SK-N-SH treated with all-trans-retinoic acid at 6 μM for 48 hours (cell line): Measurements from ENCODE around the gene TLCD1.

Experiments used
- PATZ1 ChIP-seq: fragments of 250-450 bp; sonication (Bioruptor Pico); IDR thresholded peaks from 2 replicates; pipeline ENCODE4 v1.8.0; 2020; ENCODE audit warnings: mild to moderate bottlenecking, moderate library complexity, borderline replicate concordance
- SNAI2 ChIP-seq: fragments of 250-450 bp; sonication (Bioruptor Pico); IDR thresholded peaks from 2 replicates; pipeline ENCODE4 v1.5.0; 2020; ENCODE audit warnings: mild to moderate bottlenecking, moderate library complexity
- TOX ChIP-seq: fragments of 250-450 bp; sonication (Bioruptor Pico); IDR thresholded peaks from 2 replicates; pipeline ENCODE4 v1.8.0; 2021; ENCODE audit warnings: mild to moderate bottlenecking, moderate library complexity, borderline replicate concordance
- TSHZ2 ChIP-seq: fragments of 250-450 bp; sonication (Bioruptor Pico); IDR thresholded peaks from 2 replicates; pipeline ENCODE4 v1.5.0; 2020; ENCODE audit warnings: mild to moderate bottlenecking, moderate library complexity
- ZNF70 ChIP-seq: fragments of 450-650 bp; formaldehyde crosslinking; IDR thresholded peaks from 2 replicates; pipeline ENCODE4 v1.5.0; 2020; ENCODE audit warnings: mild to moderate bottlenecking, moderate library complexity

GRCh38 chr17:28724500-28725165, 1.4 kb downstream of the TLCD1 start:
- TF ChIP-seq TSHZ2 (CRISPR knock-in tag) (no peak), PATZ1 (CRISPR knock-in tag) (no peak), SNAI2 (CRISPR knock-in tag) (no peak), TOX (CRISPR knock-in tag) (no peak), ZNF70 (CRISPR knock-in tag) (no peak)
